ENCODE results near the gene DNAJB6.

The DNAJB6 gene

DNA sequence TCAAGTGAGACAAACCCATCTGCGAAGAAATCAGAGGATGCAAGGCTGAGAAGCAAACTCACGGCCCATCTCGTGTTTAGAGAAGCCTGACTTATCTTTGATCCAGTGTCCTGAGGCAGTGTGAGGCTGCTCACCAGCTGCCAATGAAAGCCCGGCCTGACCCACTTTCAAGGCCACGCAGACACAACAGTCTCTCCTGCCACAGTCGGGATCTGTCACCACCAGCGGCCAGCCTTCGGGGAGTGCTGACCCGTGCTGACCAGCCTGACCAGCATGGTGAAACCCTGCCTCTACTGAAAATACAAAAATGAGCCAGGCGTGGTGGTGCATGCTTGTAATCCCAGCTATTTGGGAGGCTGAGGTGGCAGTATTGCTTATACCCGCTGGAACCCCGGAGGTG is 7.4 kb upstream of the DNAJB6 start:
- TF ChIP-seq ZBTB7A (IDR thresholded peaks at IDR 0.05; ENCODE audit: low read depth) (no peak), EP300 (IDR thresholded peaks at IDR 0.05; ENCODE audit: borderline replicate concordance) (no peak), TCF12 (IDR thresholded peaks at IDR 0.05; ENCODE audit: low read depth) (no peak), CREB1 (IDR thresholded peaks at IDR 0.05; ENCODE audit: low read depth) (no peak), TAF1 (IDR thresholded peaks at IDR 0.05; ENCODE audit: low read depth) (no peak), EGR1 (IDR thresholded peaks at IDR 0.05) (no peak), TEAD4 (IDR thresholded peaks at IDR 0.05) (no peak), YY1 (IDR thresholded peaks at IDR 0.05; ENCODE audit: low read depth) (no peak), FOXM1 (IDR thresholded peaks at IDR 0.05; ENCODE audit: borderline replicate concordance, low read depth) (no peak), RAD21 (IDR thresholded peaks at IDR 0.05; ENCODE audit: low read depth) (no peak), CEBPB (IDR thresholded peaks at IDR 0.05) (no peak), NFIC (IDR thresholded peaks at IDR 0.05) (no peak)
- TF ChIP-seq, protein P1, sequence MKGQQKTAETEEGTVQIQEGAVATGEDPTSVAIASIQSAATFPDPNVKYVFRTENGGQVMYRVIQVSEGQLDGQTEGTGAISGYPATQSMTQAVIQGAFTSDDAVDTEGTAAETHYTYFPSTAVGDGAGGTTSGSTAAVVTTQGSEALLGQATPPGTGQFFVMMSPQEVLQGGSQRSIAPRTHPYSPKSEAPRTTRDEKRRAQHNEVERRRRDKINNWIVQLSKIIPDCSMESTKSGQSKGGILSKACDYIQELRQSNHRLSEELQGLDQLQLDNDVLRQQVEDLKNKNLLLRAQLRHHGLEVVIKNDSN (IDR thresholded peaks at IDR 0.05): no peak
- TF ChIP-seq, protein P2, sequence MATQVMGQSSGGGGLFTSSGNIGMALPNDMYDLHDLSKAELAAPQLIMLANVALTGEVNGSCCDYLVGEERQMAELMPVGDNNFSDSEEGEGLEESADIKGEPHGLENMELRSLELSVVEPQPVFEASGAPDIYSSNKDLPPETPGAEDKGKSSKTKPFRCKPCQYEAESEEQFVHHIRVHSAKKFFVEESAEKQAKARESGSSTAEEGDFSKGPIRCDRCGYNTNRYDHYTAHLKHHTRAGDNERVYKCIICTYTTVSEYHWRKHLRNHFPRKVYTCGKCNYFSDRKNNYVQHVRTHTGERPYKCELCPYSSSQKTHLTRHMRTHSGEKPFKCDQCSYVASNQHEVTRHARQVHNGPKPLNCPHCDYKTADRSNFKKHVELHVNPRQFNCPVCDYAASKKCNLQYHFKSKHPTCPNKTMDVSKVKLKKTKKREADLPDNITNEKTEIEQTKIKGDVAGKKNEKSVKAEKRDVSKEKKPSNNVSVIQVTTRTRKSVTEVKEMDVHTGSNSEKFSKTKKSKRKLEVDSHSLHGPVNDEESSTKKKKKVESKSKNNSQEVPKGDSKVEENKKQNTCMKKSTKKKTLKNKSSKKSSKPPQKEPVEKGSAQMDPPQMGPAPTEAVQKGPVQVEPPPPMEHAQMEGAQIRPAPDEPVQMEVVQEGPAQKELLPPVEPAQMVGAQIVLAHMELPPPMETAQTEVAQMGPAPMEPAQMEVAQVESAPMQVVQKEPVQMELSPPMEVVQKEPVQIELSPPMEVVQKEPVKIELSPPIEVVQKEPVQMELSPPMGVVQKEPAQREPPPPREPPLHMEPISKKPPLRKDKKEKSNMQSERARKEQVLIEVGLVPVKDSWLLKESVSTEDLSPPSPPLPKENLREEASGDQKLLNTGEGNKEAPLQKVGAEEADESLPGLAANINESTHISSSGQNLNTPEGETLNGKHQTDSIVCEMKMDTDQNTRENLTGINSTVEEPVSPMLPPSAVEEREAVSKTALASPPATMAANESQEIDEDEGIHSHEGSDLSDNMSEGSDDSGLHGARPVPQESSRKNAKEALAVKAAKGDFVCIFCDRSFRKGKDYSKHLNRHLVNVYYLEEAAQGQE (IDR thresholded peaks at IDR 0.05; ENCODE audit: low read depth): no peak
- TF ChIP-seq, protein P3, sequence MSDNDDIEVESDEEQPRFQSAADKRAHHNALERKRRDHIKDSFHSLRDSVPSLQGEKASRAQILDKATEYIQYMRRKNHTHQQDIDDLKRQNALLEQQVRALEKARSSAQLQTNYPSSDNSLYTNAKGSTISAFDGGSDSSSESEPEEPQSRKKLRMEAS (IDR thresholded peaks at IDR 0.05): no peak

DNA sequence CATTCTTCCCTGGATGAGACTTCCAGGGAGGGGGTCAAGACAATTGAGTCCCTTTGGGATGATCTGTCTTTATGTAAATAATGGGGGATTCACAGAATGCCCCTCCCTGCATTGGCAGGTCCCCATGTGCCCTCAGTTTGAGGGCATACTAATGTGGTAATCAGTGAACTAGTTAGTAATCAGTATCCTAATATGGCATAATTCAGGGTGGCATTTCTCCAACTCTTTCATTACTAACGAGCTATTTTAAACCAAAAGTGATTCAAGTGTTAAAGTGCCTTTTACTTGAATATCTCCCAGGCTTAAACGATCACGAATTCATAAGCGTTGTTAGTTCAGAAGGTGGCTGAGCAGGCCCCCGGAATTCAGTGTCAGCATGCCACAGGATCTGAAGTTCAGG is 1.6 kb upstream of the DNAJB6 start:
- TF ChIP-seq NFIC (IDR thresholded peaks at IDR 0.05): no peak
- TF ChIP-seq, protein P1 (IDR thresholded peaks at IDR 0.05): no peak
- TF ChIP-seq CREB1 (IDR thresholded peaks at IDR 0.05; ENCODE audit: low read depth): no peak
- no peak for TF ChIP-seq ZBTB7A (IDR thresholded peaks at IDR 0.05; ENCODE audit: low read depth)
- no peak for TF ChIP-seq RAD21 (IDR thresholded peaks at IDR 0.05; ENCODE audit: low read depth)
- TF ChIP-seq, protein P3 (IDR thresholded peaks at IDR 0.05): no peak
- TF ChIP-seq, protein P2 (IDR thresholded peaks at IDR 0.05; ENCODE audit: low read depth): no peak
- no peak for TF ChIP-seq YY1 (IDR thresholded peaks at IDR 0.05; ENCODE audit: low read depth)

DNA sequence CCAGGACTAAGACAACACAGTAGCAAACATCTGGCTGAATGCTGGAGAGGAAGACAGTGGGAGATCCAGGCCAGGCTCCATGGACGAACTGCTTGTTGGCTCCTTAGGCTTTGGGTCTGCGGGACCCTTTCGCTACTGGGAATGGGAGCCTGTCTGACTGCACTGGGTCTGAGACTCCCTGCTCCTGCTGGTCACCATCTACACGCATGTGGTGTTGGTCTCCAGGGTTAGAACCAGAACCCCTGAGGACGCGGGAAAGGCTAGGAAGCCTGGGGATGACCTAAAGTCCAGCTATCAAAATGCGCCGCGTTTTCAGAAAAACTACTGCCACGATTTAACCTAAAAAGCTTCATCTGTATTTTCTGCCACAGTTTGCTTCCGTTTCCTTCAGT is 817 bp upstream of the DNAJB6 start:
- TF ChIP-seq, protein P3 (IDR thresholded peaks at IDR 0.05): no peak
- TF ChIP-seq CEBPB (IDR thresholded peaks at IDR 0.05): no peak

DNA sequence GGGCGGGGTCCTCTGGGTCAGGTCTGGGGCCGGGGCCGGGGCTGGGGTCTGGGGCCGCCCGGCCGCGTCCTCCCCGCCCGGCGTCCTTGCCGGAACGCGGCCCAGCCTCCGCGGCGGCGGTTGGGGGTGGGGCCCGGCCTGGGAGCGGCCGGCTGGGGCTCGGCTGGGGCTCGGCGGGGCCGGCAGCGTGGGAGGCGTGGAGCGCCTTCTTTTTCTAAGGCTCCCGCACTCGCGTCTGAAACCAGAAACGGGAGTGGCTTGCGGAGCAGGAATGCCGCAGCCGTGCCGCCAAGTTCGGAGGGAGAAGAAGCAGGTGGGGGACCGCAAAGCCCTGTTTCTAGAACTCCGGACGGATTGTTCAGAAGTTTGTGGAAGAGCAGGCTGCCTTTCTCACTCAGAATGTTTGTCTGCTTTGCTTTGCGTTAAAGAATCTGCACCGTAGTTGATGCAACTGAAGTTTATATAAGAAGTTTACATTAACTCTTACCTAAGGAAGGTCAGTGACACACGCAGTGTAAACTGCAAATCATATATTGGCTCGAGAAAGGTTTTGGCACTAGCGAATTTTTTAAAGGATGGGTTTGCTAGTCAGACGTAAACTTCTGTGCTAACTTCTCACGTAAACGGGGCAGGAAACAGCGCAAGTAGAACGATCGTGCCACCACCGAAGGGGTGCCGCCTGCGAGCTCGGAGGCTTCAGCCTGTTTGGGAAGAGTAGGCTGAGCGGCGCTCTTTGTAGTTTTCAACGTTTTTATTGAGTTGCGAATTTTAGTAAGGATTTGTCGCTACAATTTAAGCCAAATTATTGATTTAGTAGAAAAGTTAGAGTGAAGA is 729 bp downstream of the DNAJB6 start:
- no peak for TF ChIP-seq RAD21 (IDR thresholded peaks at IDR 0.05; ENCODE audit: low read depth)
- TF ChIP-seq EGR1 (IDR thresholded peaks at IDR 0.05): peak; percentile 29; the same call in 1 of the 2 replicates

DNA sequence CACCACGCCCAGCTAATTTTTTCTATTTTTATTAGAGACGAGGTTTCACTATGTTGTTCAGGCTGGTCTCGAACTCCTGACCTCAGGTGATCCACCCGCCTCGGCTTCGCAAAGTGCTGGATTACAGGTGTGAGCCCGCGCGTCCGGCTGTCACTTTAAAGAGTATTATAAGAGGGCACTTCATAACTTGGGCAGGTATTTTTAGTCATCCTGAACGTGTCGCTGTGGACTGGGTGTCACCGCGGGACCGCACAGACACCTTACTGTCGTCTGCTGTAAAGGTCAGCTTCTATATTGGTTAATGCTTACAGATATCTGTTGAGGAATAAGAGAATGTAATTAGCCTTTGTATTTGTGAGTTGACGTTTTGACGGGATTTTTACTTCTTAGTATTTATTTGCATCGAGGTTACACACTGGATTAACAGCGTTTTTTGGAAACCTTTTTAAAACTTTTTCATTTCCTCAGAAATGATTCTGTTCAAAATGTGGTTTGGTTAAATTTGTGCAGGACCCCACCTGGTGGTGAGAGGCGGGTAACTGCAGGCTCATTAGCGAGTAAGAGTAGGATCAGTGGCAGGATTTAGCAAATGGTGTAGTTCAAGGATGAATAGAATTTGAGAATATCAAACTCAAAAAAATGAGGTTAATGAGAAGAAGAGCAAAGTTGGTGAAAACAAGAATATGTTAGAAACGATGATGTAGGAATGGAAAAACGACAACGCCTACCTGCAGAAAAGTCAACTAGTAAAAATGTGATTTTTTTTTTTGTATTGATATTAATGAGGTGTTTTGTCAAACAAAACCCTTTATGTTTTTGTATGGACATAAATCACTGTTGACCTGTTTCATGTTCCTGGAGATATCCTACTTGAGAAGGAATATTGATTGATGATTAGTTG is 3.2 kb downstream of the DNAJB6 start:
- TF ChIP-seq EP300 (IDR thresholded peaks at IDR 0.05; ENCODE audit: borderline replicate concordance) (no peak), TAF1 (IDR thresholded peaks at IDR 0.05; ENCODE audit: low read depth) (no peak), NFIC (IDR thresholded peaks at IDR 0.05) (no peak), RAD21 (IDR thresholded peaks at IDR 0.05; ENCODE audit: low read depth) (peak; percentile 73)
